A549 (cell line): Measurements from ENCODE around the gene FAM163A.

Experiments used
- CTCF ChIP-seq: fragments of >200 bp; sonication (Bioruptor Twin); formaldehyde crosslinking; IDR thresholded peaks from 3 replicates; pipeline ENCODE4 v1.5.1; 2016
- EP300 ChIP-seq, 2 experiments: fragments of >200 bp; sonication (Bioruptor Twin); formaldehyde crosslinking; IDR thresholded peaks; 2 replicates in 1 of 2; 3 replicates in 1 of 2; pipeline ENCODE4 v1.6.1; 2016 to 2017
- MAX ChIP-seq: IDR thresholded peaks from 2 replicates; pipeline ENCODE4 v1.6.1; 2012
- NR3C1 ChIP-seq: fragments of >200 bp; sonication (Bioruptor Twin); formaldehyde crosslinking; IDR thresholded peaks from 3 replicates; pipeline ENCODE4 v1.6.1; 2017
- PHF8 ChIP-seq: fragments of 200-600 bp; sonication (generic); IDR thresholded peaks from 2 replicates; pipeline ENCODE4 v1.6.1; 2016; ENCODE audit warnings: low read depth, mild to moderate bottlenecking, antibody characterized with exemption, moderate library complexity, borderline replicate concordance
- POLR2A ChIP-seq: IDR thresholded peaks from 2 replicates; pipeline ENCODE4 v1.6.1; 2012; ENCODE audit warnings: mild to moderate bottlenecking, low read length
- SMC3 ChIP-seq: fragments of >200 bp; sonication (Bioruptor Twin); formaldehyde crosslinking; IDR thresholded peaks from 3 replicates; pipeline ENCODE4 v1.6.1; 2018; ENCODE audit warnings: inconsistent platforms
- USF2 ChIP-seq: fragments of 450-650 bp; IDR thresholded peaks from 2 replicates; pipeline ENCODE4 v1.6.1; 2014; ENCODE audit warnings: antibody characterized with exemption

- TF ChIP-seq POLR2A = no peak
- no peak for TF ChIP-seq MAX
- TF ChIP-seq SMC3 = no peak
- TF ChIP-seq CTCF = no peak
- no peak for TF ChIP-seq EP300 (IDR thresholded peaks at IDR 0.05)
- no peak for TF ChIP-seq PHF8
- no peak for TF ChIP-seq NR3C1
- TF ChIP-seq USF2 = no peak
Observed at GRCh38 chr1:179781962-179782361, 38.9 kb downstream of the FAM163A start.
